SH-SY5Y (cell line): Measurements from ENCODE around the gene SPIN2A.

Experiments used
- GATA2 ChIP-seq: IDR thresholded peaks from 2 replicates; pipeline ENCODE4 v1.6.1; 2011; ENCODE audit warnings: mild to moderate bottlenecking, low read depth, low read length
- GATA3 ChIP-seq: IDR thresholded peaks from 2 replicates; pipeline ENCODE4 v1.6.1; 2011; ENCODE audit warnings: low read depth, mild to moderate bottlenecking, low read length, moderate library complexity

DNA sequence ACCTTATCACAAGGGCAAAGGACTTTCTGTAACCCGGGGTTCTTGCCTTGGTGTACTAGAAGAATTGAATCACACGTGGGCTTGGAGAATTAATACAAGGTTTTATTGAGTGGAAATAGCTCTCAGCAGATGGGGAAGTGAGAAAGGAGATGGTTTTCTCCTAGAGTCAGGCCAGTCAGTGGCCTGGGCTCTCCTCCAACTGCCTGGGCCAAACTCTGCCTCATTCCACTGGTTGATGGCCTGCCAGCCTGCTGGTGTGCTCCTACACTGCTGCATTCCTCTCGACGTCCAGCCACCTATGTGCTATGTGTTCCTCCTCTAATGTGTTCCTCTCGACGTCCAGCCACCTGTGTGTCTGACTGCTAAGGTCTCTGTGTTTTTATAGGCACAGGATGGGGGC is 35.3 kb upstream of the SPIN2A start:
- TF ChIP-seq GATA3 (no peak), GATA2 (no peak)
